ENCODE results near the gene CFAP52. TPM values are rescaled to one million over a fixed set of nuclear protein-coding genes. Genes with fewer than 3 reads are reported as not detected.
A peak's percentile ranks its signal among the peaks of the same experiment; 100 is the strongest.

CFAP52 gene
- total and polyA plus RNA-seq, 2 of the 13 experiments (the other 11 are each of a cell fraction or from before 2014, with no cell fraction given): not detected

DNA sequence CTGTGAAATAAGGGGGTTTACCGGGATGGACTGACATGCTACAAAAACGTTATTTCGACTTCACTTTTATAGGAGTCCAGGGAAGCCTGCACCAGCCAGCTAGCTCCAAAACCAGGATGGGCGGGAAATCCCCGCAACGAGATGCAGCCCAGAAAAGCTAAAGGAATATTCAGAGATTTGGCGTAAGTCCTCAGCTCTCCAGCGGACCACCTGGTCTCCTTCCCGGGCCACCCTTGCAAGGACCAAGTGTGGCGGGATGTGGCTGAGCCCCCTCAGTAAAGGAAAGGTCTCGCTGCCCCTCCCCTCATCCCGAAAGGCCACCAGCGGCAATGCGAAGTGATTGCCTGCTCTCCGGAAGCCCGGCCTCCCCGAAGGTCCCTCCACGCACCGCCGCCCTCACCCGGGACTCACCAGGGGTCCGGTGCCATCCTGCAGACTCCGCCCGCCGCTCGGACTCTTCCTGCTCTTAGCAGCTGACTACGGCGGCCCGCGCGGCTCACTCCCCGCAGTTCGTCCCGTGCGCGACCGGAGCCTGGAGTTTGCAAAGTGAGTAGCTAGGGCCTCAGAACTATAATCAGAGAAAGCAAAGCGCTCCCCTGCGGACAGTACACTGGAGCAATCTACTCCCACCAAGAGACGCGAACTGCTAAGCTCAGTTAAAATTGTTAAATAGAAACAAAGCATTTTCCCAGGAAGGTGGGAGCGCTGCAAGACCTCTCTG is 901 bp upstream of the CFAP52 start, which contains the start of gene STX8 (continued):
- TF ChIP-seq, protein P1, sequence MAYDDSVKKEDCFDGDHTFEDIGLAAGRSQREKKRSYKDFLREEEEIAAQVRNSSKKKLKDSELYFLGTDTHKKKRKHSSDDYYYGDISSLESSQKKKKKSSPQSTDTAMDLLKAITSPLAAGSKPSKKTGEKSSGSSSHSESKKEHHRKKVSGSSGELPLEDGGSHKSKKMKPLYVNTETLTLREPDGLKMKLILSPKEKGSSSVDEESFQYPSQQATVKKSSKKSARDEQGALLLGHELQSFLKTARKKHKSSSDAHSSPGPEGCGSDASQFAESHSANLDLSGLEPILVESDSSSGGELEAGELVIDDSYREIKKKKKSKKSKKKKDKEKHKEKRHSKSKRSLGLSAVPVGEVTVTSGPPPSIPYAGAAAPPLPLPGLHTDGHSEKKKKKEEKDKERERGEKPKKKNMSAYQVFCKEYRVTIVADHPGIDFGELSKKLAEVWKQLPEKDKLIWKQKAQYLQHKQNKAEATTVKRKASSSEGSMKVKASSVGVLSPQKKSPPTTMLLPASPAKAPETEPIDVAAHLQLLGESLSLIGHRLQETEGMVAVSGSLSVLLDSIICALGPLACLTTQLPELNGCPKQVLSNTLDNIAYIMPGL (CRISPR knock-in tag; IDR thresholded peaks at IDR 0.05; ENCODE audit: borderline replicate concordance in 1 of 2, low read depth in 1 of 2): peak; percentile 81 to 86
- TF ChIP-seq NONO (IDR thresholded peaks at IDR 0.05) (no peak), NONO (CRISPR knock-in tag; conservative IDR thresholded peaks at IDR 0.05) (peak; percentile 74), ZNF264 (CRISPR knock-in tag; IDR thresholded peaks at IDR 0.05) (no peak), ZNF552 (CRISPR knock-in tag; IDR thresholded peaks at IDR 0.05; ENCODE audit: borderline replicate concordance) (no peak), ATM (IDR thresholded peaks at IDR 0.05; ENCODE audit: borderline replicate concordance) (no peak), ZBTB42 (CRISPR knock-in tag; IDR thresholded peaks at IDR 0.05) (no peak), ZNF766 (CRISPR knock-in tag; IDR thresholded peaks at IDR 0.05; ENCODE audit: borderline replicate concordance) (no peak), MEF2D (CRISPR knock-in tag; IDR thresholded peaks at IDR 0.05) (no peak), ZFP1 (CRISPR knock-in tag; IDR thresholded peaks at IDR 0.05) (peak; percentile 60; the same call in 1 of the 2 replicates), GATA4 (IDR thresholded peaks at IDR 0.05; ENCODE audit: borderline replicate concordance, low read depth) (no peak), PHB2 (IDR thresholded peaks at IDR 0.05; ENCODE audit: partially characterized antibody) (no peak), ARNTL (CRISPR knock-in tag; IDR thresholded peaks at IDR 0.05) (no peak), ZSCAN31 (CRISPR knock-in tag; IDR thresholded peaks at IDR 0.05; ENCODE audit: low read depth) (0 out of 2 replicates have a peak, but pooled peaks have one; percentile 35), ZNF30 (CRISPR knock-in tag; IDR thresholded peaks at IDR 0.05) (no peak), ESRRA (CRISPR knock-in tag; IDR thresholded peaks at IDR 0.05; ENCODE audit: low read depth) (no peak), ZMAT3 (CRISPR knock-in tag; conservative IDR thresholded peaks at IDR 0.05) (peak; percentile 34; the same call in 1 of the 2 replicates), ZFYVE20 (CRISPR knock-in tag; IDR thresholded peaks at IDR 0.05; ENCODE audit: borderline replicate concordance, low read depth) (no peak), FLYWCH1 (CRISPR knock-in tag; IDR thresholded peaks at IDR 0.05) (0 out of 2 replicates have a peak, but pooled peaks have one; percentile 69), REPIN1 (CRISPR knock-in tag; IDR thresholded peaks at IDR 0.05; ENCODE audit: borderline replicate concordance, low read depth) (peak; percentile 86; the same call in 1 of the 2 replicates)
- TF ChIP-seq, protein P2, sequence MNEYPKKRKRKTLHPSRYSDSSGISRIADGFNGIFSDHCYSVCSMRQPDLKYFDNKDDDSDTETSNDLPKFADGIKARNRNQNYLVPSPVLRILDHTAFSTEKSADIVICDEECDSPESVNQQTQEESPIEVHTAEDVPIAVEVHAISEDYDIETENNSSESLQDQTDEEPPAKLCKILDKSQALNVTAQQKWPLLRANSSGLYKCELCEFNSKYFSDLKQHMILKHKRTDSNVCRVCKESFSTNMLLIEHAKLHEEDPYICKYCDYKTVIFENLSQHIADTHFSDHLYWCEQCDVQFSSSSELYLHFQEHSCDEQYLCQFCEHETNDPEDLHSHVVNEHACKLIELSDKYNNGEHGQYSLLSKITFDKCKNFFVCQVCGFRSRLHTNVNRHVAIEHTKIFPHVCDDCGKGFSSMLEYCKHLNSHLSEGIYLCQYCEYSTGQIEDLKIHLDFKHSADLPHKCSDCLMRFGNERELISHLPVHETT (CRISPR knock-in tag; conservative IDR thresholded peaks at IDR 0.05): peak; percentile 59; the same call in 1 of the 2 replicates
- TF ChIP-seq, protein P3, sequence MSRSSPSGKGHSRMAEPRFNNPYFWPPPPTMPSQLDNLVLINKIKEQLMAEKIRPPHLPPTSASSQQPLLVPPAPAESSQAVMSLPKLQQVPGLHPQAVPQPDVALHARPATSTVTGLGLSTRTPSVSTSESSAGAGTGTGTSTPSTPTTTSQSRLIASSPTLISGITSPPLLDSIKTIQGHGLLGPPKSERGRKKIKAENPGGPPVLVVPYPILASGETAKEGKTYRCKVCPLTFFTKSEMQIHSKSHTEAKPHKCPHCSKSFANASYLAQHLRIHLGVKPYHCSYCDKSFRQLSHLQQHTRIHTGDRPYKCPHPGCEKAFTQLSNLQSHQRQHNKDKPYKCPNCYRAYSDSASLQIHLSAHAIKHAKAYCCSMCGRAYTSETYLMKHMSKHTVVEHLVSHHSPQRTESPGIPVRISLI (CRISPR knock-in tag; IDR thresholded peaks at IDR 0.05; ENCODE audit: borderline replicate concordance): no peak
- TF ChIP-seq, protein P4, sequence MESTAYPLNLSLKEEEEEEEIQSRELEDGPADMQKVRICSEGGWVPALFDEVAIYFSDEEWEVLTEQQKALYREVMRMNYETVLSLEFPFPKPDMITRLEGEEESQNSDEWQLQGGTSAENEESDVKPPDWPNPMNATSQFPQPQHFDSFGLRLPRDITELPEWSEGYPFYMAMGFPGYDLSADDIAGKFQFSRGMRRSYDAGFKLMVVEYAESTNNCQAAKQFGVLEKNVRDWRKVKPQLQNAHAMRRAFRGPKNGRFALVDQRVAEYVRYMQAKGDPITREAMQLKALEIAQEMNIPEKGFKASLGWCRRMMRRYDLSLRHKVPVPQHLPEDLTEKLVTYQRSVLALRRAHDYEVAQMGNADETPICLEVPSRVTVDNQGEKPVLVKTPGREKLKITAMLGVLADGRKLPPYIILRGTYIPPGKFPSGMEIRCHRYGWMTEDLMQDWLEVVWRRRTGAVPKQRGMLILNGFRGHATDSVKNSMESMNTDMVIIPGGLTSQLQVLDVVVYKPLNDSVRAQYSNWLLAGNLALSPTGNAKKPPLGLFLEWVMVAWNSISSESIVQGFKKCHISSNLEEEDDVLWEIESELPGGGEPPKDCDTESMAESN (CRISPR knock-in tag; conservative IDR thresholded peaks at IDR 0.05): peak; percentile 69; the same call in 1 of the 2 replicates
